MCF 10A (cell line): ENCODE results near the gene ZCCHC2. TPM values are rescaled to one million over a fixed set of nuclear protein-coding genes. Genes with fewer than 3 reads are reported as not detected.

ENCODE experiments used
- BruUV-seq: library from RNA; stranded (reverse); fragments of 400-500 nt; replicated peaks from 2 replicates; lab custom pipeline; 2021; lab: Mats Ljungman, UMichigan
- CTCF ChIA-PET: fragments of 300-600 bp; sonication (Branson Sonifier 250); formaldehyde crosslinking; extraction: SDS; loops from one replicate; lab custom pipeline; 2021; ENCODE audit warnings: antibody characterized with exemption, inconsistent platforms; lab: Yijun Ruan, JAX
- POLR2A ChIA-PET: fragments of 300-600, 350-650 bp; sonication (Branson Sonifier 250); formaldehyde crosslinking; extraction: SDS; loops from one replicate; lab custom pipeline; 2020; ENCODE audit warnings: antibody characterized with exemption, inconsistent platforms; lab: Yijun Ruan, JAX
- DNase-seq: peaks from one replicate; pipeline ENCODE4 v3.0.0-alpha.2; 2018; ENCODE audit not compliant: unreplicated experiment
- H3K27ac Mint-ChIP-seq: one replicate; pipeline ENCODE4 v1.8.0; 2022; ENCODE audit warnings: mild to moderate bottlenecking, low read depth, mixed read lengths; ENCODE audit not compliant: unreplicated experiment
- H3K27me3 Mint-ChIP-seq: one replicate; pipeline ENCODE4 v1.8.0; 2022; ENCODE audit warnings: mixed read lengths; ENCODE audit not compliant: insufficient read depth, unreplicated experiment
- H3K36me3 Mint-ChIP-seq: one replicate; pipeline ENCODE4 v1.8.0; 2022; ENCODE audit warnings: mild to moderate bottlenecking, moderate library complexity, mixed read lengths; ENCODE audit not compliant: insufficient read depth, unreplicated experiment
- H3K4me1 Mint-ChIP-seq: one replicate; pipeline ENCODE4 v1.8.0; 2022; ENCODE audit warnings: mixed read lengths; ENCODE audit not compliant: insufficient read depth, unreplicated experiment
- H3K4me3 Mint-ChIP-seq: one replicate; pipeline ENCODE4 v1.8.0; 2022; ENCODE audit warnings: mild to moderate bottlenecking, moderate library complexity, mixed read lengths; ENCODE audit not compliant: unreplicated experiment
- H3K9me3 Mint-ChIP-seq: one replicate; pipeline ENCODE4 v1.8.0; 2022; ENCODE audit warnings: mixed read lengths; ENCODE audit not compliant: unreplicated experiment
- CTCF ChIP-seq: fragments of 200-600 bp; IDR thresholded peaks from one replicate; pipeline ENCODE4 v1.8.0; 2022; ENCODE audit warnings: antibody characterized with exemption, mild to moderate bottlenecking; ENCODE audit not compliant: unreplicated experiment
- intact Hi-C: fragments of 100-400 bp; cut with micrococcal nuclease; formaldehyde crosslinking; loops from 2 replicates; pipeline ENCODE4 v1.14.1; 2022
- total RNA-seq: library from RNA; stranded (reverse); gene quantifications from 2 replicates; pipeline ENCODE4 v1.2.3, GENCODE V29; 2022

Gene ZCCHC2
- total RNA-seq, 1 experiment from 2014 or later, result 14.6 TPM

DNA sequence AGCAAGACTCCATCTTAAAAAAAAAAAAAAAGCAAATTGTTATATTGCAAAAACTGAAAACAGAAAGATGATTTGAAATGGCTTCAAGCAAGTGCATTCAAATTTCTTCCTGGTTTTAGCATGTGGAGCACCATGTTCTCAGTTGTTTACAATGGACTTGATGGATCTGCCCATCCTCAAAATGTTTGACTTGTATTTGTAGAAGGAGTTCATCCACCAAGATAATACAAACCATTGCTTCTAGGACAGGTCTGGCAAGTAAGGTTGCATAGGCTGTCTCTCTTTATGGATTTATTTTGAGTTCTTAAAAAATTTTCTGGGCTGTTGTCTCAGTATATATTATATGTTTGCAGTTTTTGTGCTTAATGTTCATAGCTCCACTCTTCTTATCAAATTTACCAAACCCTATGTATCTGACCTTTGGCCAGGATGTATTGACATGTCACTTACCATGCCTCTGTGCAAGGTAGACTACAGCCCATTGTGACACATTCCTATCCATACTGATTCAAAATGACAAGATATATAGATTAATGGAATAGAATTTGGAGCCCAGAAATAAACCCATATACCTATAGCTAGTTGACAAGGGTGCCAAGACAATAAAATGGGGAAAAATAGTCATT lies 21.7 kb upstream of the ZCCHC2 start:
- H3K27ac Mint-ChIP-seq, result no peak overlapping the region

DNA sequence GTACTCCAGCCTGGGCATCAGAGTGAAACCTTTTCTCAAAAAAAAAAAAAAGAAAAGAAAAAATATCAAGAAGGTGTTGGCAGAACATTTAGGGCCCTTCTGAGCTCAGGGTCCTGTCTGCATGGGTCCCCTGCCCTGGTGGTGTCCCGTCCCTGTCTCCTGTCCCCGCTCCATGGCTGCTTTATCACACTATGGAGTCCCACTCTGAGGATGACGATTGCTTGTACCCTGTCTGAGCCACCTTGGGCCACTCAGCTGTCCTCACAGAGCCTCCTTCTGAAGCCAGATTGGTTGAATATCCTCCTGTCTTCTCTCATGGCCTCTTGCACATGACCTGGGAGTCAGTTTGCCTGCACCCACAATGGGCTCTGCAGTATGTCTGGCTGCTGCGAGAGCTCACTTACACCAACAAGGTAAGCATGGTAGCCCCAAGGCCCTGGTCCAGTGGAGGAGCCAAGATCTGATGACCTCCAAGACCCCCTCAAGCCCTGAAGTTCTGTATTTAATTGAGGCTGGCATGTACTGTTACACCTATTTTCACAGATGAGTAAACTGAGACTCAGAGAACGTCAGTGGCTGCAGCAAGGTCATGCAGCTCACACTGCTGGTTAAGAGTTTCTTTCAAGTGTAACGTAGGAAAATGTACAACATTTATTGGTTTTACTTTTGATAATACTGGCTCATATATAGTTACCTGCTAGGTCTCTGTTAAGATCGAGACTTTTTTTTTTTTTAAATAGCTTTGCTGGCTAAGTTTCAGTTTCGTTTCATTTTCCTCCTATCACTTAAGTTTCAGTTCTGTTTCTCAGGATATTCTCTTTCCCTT lies 16.9 kb upstream of the ZCCHC2 start:
- peak overlapping the region; percentile 75 for H3K4me3 Mint-ChIP-seq
- no peaks in the 10 kb centered on the region for H3K4me1 Mint-ChIP-seq
- POLR2A ChIA-PET, result interaction anchor here (0.6 to 4.4 kb wide), 13 partner anchors 14 to 129 kb away, joined by 3 to 62 read pairs (median 5); partner anchors contain the start of gene ZCCHC2
- no peaks in the 10 kb centered on the region for H3K27me3 Mint-ChIP-seq
- CTCF ChIA-PET, result interaction anchor here (0.6 to 1.8 kb wide), 9 partner anchors 11 to 368 kb away, joined by 3 to 9 read pairs (median 3); no protein-coding TSS in a partner anchor
- H3K9me3 Mint-ChIP-seq, result no peaks in the 10 kb centered on the region
- BruUV-seq, result no TSS peak
- H3K36me3 Mint-ChIP-seq, result no peaks in the 10 kb centered on the region
- peak; percentile 30 for DNase-seq
- intact Hi-C loops, result loop anchor here (1.0 kb wide), 1 partner anchor 81 kb away; no protein-coding TSS in a partner anchor
- H3K27ac Mint-ChIP-seq, result peak overlapping the region; percentile 77
- no peak for TF ChIP-seq CTCF

More for the DNA sequence above, 21.7 kb upstream of the ZCCHC2 start:
- no peaks in the 10 kb centered on the region for H3K9me3 Mint-ChIP-seq
- H3K4me3 Mint-ChIP-seq, result no peak overlapping the region
- CTCF ChIA-PET, result interaction anchor here (0.7 to 1.9 kb wide), 2 partner anchors 14 to 75 kb away, joined by 3 to 9 read pairs; no protein-coding TSS in a partner anchor
- POLR2A ChIA-PET, result interaction anchor here (0.6 to 1.7 kb wide), 3 partner anchors 18 to 46 kb away, joined by 3 to 5 read pairs (median 3); partner anchors contain the start of gene ZCCHC2
- intact Hi-C loops, result no loop called here
- no TSS peak for BruUV-seq
- no peaks in the 10 kb centered on the region for H3K27me3 Mint-ChIP-seq
- no peak for TF ChIP-seq CTCF
- H3K4me1 Mint-ChIP-seq, result no peaks in the 10 kb centered on the region
- peaks cover 6% of the 10 kb centered on the region for H3K36me3 Mint-ChIP-seq
- DNase-seq, result no peak

- peaks cover under 1% of the 10 kb centered on the region for H3K9me3 Mint-ChIP-seq
- no peaks in the 10 kb centered on the region for H3K36me3 Mint-ChIP-seq
- no peaks in the 10 kb centered on the region for H3K27me3 Mint-ChIP-seq
- peak overlapping the region; percentile 75 for H3K4me3 Mint-ChIP-seq
- no TSS peak for BruUV-seq
- intact Hi-C loops, result loop anchor here (1.0 kb wide), 1 partner anchor 81 kb away; no protein-coding TSS in a partner anchor
- POLR2A ChIA-PET, result interaction anchor here (0.6 to 4.4 kb wide), 16 partner anchors 8 to 128 kb away, joined by 3 to 62 read pairs (median 5); partner anchors contain the start of gene ZCCHC2
- TF ChIP-seq CTCF, result no peak
- peak; percentile 30 for DNase-seq
- peak overlapping the region; percentile 77 for H3K27ac Mint-ChIP-seq
- CTCF ChIA-PET, result interaction anchor here (0.6 to 1.8 kb wide), 10 partner anchors 10 to 367 kb away, joined by 3 to 9 read pairs (median 3); no protein-coding TSS in a partner anchor
- no peaks in the 10 kb centered on the region for H3K4me1 Mint-ChIP-seq
Observed at GRCh38 chr18:62506495-62507143, 16.2 kb upstream of the ZCCHC2 start.
